WI38 (cell line): ENCODE measurements around the gene LRP2.

Experiments used
- H3K4me3 ChIP-seq: 2 replicates; pipeline ENCODE4 v1.5.1; 2011; ENCODE audit warnings: low read depth, mild to moderate bottlenecking, control low read depth, low read length
- CTCF ChIP-seq: IDR thresholded peaks from 2 replicates; pipeline ENCODE4 v1.5.1; 2012; ENCODE audit warnings: low read depth, mild to moderate bottlenecking, control low read depth, low read length

Gene LRP2

GRCh38 chr2:169205176-169205575 is 157.2 kb downstream of the LRP2 start:
- no peak for TF ChIP-seq CTCF
- H3K4me3 ChIP-seq = no peak overlapping the region

- no peak for TF ChIP-seq CTCF
- H3K4me3 ChIP-seq = no peak overlapping the region
These were observed 158.4 kb downstream of the LRP2 start for GRCh38 chr2:169203952-169204351.

- no peak for TF ChIP-seq CTCF
- H3K4me3 ChIP-seq = no peak overlapping the region
These were observed 161.6 kb downstream of the LRP2 start for GRCh38 chr2:169200756-169201155.

GRCh38 chr2:169193618-169194017 is 168.7 kb downstream of the LRP2 start:
- no peak for TF ChIP-seq CTCF

GRCh38 chr2:169190197-169190775 is 172.0 kb downstream of the LRP2 start:
- TF ChIP-seq CTCF = no peak

More at GRCh38 chr2:169193618-169194017, 168.7 kb downstream of the LRP2 start:
- no peak overlapping the region for H3K4me3 ChIP-seq

GRCh38 chr2:169189132-169189531 is 173.2 kb downstream of the LRP2 start:
- no peak overlapping the region for H3K4me3 ChIP-seq
- TF ChIP-seq CTCF = no peak

More at GRCh38 chr2:169190197-169190775, 172.0 kb downstream of the LRP2 start:
- H3K4me3 ChIP-seq = no peak overlapping the region

GRCh38 chr2:169185711-169186110 is 176.6 kb downstream of the LRP2 start:
- H3K4me3 ChIP-seq = no peak overlapping the region
- TF ChIP-seq CTCF = no peak
